ENCODE results near the gene NCAM2. TPM values are rescaled to one million over a fixed set of nuclear protein-coding genes. Genes with fewer than 3 reads are reported as not detected.

NCAM2 gene
- total and polyA plus RNA-seq, 2 experiments from 2014 or later, result 0.36 to 0.83 TPM

- TF ChIP-seq REST (IDR thresholded peaks at IDR 0.05; ENCODE audit: unreplicated experiment) (no peak), CREB1 (CRISPR knock-in tag; IDR thresholded peaks at IDR 0.05; ENCODE audit: low read depth) (no peak), ZNF331 (CRISPR knock-in tag; IDR thresholded peaks at IDR 0.05; ENCODE audit: low read depth) (no peak), EZH2phosphoT487 (IDR thresholded peaks at IDR 0.05; ENCODE audit: unreplicated experiment) (no peak), NANOG (IDR thresholded peaks at IDR 0.05; ENCODE audit: borderline replicate concordance) (no peak)
Observed at GRCh38 chr21:21165063-21165645, 166.9 kb downstream of the NCAM2 start (continued).

- no peak overlapping the region for H3K4me3 ChIP-seq
- Mint-ChIP-seq H3K27me3 (ENCODE audit: insufficient read depth, low read depth, poor library complexity) (no peaks in the 10 kb centered on the region), H3K36me3 (ENCODE audit: low read depth) (no peaks in the 10 kb centered on the region), H3K27ac (no peak overlapping the region), H3K4me1 (no peaks in the 10 kb centered on the region), H3K9me3 (no peaks in the 10 kb centered on the region), H3K4me3 (no peak overlapping the region)
- H4K20me1 ChIP-seq (replicated peaks; ENCODE audit: insufficient read depth), result no peaks in the 10 kb centered on the region
- H3K36me3 ChIP-seq (ENCODE audit: insufficient read depth), result no peaks in the 10 kb centered on the region
- DNase-seq (ENCODE audit: low spot score) (no peak), ATAC-seq (no peak)
- H3K27ac ChIP-seq (ENCODE audit: low read depth), result no peak overlapping the region
- H2AFZ ChIP-seq, result no peak overlapping the region
- no peaks in the 10 kb centered on the region for H3K4me1 ChIP-seq (ENCODE audit: insufficient read depth)
- H3K27me3 ChIP-seq (ENCODE audit: insufficient read depth), result no peaks in the 10 kb centered on the region
- H3F3A ChIP-seq (replicated peaks; ENCODE audit: low read depth), result no peaks in the 10 kb centered on the region
- H3K4me2 ChIP-seq, result no peak overlapping the region
- no peaks in the 10 kb centered on the region for H3K79me2 ChIP-seq (replicated peaks; ENCODE audit: insufficient read depth)
- H3K9me2 ChIP-seq (ENCODE audit: insufficient read depth), result no peaks in the 10 kb centered on the region
- TF ChIP-seq EZH2 (IDR thresholded peaks at IDR 0.05; ENCODE audit: low read depth, unreplicated experiment) (no peak), NANOG (IDR thresholded peaks at IDR 0.05; ENCODE audit: borderline replicate concordance) (no peak), ETS1 (IDR thresholded peaks at IDR 0.05) (no peak), EZH2phosphoT487 (IDR thresholded peaks at IDR 0.05; ENCODE audit: unreplicated experiment) (no peak), ZNF331 (CRISPR knock-in tag; IDR thresholded peaks at IDR 0.05; ENCODE audit: low read depth) (no peak), ZNF462 (CRISPR knock-in tag; IDR thresholded peaks at IDR 0.05) (no peak), POLR2AphosphoS5 (IDR thresholded peaks at IDR 0.05; ENCODE audit: low read depth) (no peak), JUNB (IDR thresholded peaks at IDR 0.05; ENCODE audit: unreplicated experiment) (no peak), CREB1 (CRISPR knock-in tag; IDR thresholded peaks at IDR 0.05; ENCODE audit: low read depth) (no peak), STAT1 (IDR thresholded peaks at IDR 0.05; ENCODE audit: unreplicated experiment) (no peak), ZNF114 (CRISPR knock-in tag; IDR thresholded peaks at IDR 0.05) (no peak), CTCF (conservative IDR thresholded peaks at IDR 0.05; ENCODE audit: low read depth in 2 of 2) (no peak)
Observed at GRCh38 chr21:21174676-21175075, 176.5 kb downstream of the NCAM2 start.

All from GM23338 (cell line).